ENCODE data around the gene TEX29. TPM values are rescaled to one million over a fixed set of nuclear protein-coding genes. Genes with fewer than 3 reads are reported as not detected.

The TEX29 gene
- total RNA-seq, 1 donor from 2014 or later: not detected

DNA sequence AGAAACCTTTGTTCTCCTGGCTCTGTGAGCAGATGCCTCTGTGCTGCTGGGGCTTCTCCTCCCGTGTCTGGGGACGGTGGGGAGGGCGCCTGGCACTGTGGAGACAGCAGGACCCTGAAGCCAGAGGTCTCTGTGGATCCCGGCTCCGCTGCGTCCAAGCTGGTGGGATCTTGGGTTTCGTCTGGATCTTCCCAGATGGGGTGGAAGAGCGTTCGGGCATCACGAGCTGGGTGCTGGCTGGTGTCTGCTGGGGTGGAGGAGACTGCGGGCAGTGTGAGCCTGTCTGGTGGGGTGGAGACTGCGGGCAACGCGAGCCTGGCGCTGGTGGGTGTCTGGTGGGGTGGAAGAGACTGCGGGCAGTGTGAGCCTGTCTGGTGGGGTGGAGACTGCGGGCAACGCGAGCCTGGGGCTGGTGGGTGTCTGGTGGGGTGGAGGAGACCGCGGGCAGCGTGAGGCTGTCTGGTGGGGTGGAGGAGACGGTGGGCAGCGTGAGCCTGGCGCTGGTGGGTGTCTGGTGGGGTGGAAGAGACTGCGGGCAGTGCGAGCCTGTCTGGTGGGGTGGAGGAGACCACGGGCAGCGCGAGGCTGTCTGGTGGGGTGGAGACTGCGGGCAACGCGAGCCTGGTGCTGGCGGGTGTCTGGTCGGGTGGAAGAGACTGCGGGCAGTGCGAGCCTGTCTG lies 5.6 kb downstream of the TEX29 start:
- Mint-ChIP-seq H3K27ac (no peak overlapping the region), H3K9me3 (no peaks in the 10 kb centered on the region), H3K27me3 (ENCODE audit: insufficient read depth, low read depth) (peaks cover 10% of the 10 kb centered on the region), H3K4me1 (peaks cover 10% of the 10 kb centered on the region), H3K36me3 (no peaks in the 10 kb centered on the region), H3K4me3 (no peak overlapping the region)
- Histone ChIP-seq H3K4me3 (no peak overlapping the region), H4K20me1 (ENCODE audit: low read depth) (no peaks in the 10 kb centered on the region), H3K4me1 (no peaks in the 10 kb centered on the region), H3K9me3 (ENCODE audit: low read depth) (no peaks in the 10 kb centered on the region), H3K9ac (no peak overlapping the region), H3F3A (ENCODE audit: low read depth) (no peaks in the 10 kb centered on the region), H3K79me2 (ENCODE audit: low read depth) (no peaks in the 10 kb centered on the region), H3K36me3 (no peaks in the 10 kb centered on the region), H3K4me2 (no peak overlapping the region), H3K27ac (no peak overlapping the region), H3K27me3 (no peaks in the 10 kb centered on the region), H2AFZ (replicated peaks) (no peak overlapping the region)
- no peak for DNase-seq (ENCODE audit: low spot score)
- TF ChIP-seq EZH2 (IDR thresholded peaks at IDR 0.05) (no peak), EZH2phosphoT487 (IDR thresholded peaks at IDR 0.05) (no peak)
- TF ChIP-seq, protein P1, sequence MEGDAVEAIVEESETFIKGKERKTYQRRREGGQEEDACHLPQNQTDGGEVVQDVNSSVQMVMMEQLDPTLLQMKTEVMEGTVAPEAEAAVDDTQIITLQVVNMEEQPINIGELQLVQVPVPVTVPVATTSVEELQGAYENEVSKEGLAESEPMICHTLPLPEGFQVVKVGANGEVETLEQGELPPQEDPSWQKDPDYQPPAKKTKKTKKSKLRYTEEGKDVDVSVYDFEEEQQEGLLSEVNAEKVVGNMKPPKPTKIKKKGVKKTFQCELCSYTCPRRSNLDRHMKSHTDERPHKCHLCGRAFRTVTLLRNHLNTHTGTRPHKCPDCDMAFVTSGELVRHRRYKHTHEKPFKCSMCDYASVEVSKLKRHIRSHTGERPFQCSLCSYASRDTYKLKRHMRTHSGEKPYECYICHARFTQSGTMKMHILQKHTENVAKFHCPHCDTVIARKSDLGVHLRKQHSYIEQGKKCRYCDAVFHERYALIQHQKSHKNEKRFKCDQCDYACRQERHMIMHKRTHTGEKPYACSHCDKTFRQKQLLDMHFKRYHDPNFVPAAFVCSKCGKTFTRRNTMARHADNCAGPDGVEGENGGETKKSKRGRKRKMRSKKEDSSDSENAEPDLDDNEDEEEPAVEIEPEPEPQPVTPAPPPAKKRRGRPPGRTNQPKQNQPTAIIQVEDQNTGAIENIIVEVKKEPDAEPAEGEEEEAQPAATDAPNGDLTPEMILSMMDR (IDR thresholded peaks at IDR 0.05): no peak

DNA sequence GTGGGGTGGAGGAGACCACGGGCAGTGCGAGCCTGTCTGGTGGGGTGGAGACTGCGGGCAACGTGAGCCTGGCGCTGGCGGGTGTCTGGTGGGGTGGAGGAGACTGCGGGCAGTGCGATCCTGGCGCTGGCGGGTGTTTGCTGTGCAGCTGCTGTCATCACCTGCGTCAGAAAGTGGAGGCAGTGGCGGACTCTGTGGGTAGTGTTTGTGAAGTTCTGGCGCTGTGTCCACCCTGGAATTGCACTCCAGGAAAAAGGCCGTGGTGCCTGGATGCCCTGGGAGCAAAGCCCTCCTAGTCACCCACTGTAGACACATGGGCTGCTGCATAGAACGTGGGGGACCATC lies 6.2 kb downstream of the TEX29 start:
- H4K20me1 ChIP-seq (ENCODE audit: low read depth): no peaks in the 10 kb centered on the region
- no peak for DNase-seq (ENCODE audit: low spot score)
- no peak overlapping the region for H3K4me3 ChIP-seq
- H2AFZ ChIP-seq (replicated peaks): no peak overlapping the region
- no peaks in the 10 kb centered on the region for H3K9me3 ChIP-seq (ENCODE audit: low read depth)
- no peaks in the 10 kb centered on the region for H3F3A ChIP-seq (ENCODE audit: low read depth)
- H3K27ac ChIP-seq: no peak overlapping the region
- Mint-ChIP-seq H3K27ac (no peak overlapping the region), H3K9me3 (no peaks in the 10 kb centered on the region), H3K27me3 (ENCODE audit: insufficient read depth, low read depth) (peaks cover 10% of the 10 kb centered on the region), H3K4me3 (no peak overlapping the region), H3K36me3 (no peaks in the 10 kb centered on the region), H3K4me1 (peaks cover 10% of the 10 kb centered on the region)
- no peak overlapping the region for H3K4me2 ChIP-seq
- no peaks in the 10 kb centered on the region for H3K79me2 ChIP-seq (ENCODE audit: low read depth)
- H3K9ac ChIP-seq: no peak overlapping the region
- no peaks in the 10 kb centered on the region for H3K36me3 ChIP-seq
- H3K4me1 ChIP-seq: no peaks in the 10 kb centered on the region
- H3K27me3 ChIP-seq: no peaks in the 10 kb centered on the region
- TF ChIP-seq, protein P1 (IDR thresholded peaks at IDR 0.05): no peak
- TF ChIP-seq EZH2phosphoT487 (IDR thresholded peaks at IDR 0.05): no peak
- no peak for TF ChIP-seq EZH2 (IDR thresholded peaks at IDR 0.05)

GRCh38 chr13:111326981-111327642 lies 6.7 kb downstream of the TEX29 start:
- no peaks in the 10 kb centered on the region for H3K36me3 Mint-ChIP-seq
- Histone ChIP-seq H3K27ac (no peak overlapping the region), H3K79me2 (ENCODE audit: low read depth) (no peaks in the 10 kb centered on the region), H3K4me1 (no peaks in the 10 kb centered on the region), H3K27me3 (no peaks in the 10 kb centered on the region), H2AFZ (replicated peaks) (no peak overlapping the region), H4K20me1 (ENCODE audit: low read depth) (no peaks in the 10 kb centered on the region), H3K9me3 (ENCODE audit: low read depth) (no peaks in the 10 kb centered on the region), H3K36me3 (no peaks in the 10 kb centered on the region), H3K4me2 (no peak overlapping the region), H3F3A (ENCODE audit: low read depth) (no peaks in the 10 kb centered on the region), H3K9ac (no peak overlapping the region), H3K4me3 (no peak overlapping the region)
- DNase-seq (ENCODE audit: low spot score): no peak
- TF ChIP-seq EZH2phosphoT487 (IDR thresholded peaks at IDR 0.05) (no peak), EZH2 (IDR thresholded peaks at IDR 0.05) (no peak)
- TF ChIP-seq, protein P1 (IDR thresholded peaks at IDR 0.05): no peak
- H3K27me3 Mint-ChIP-seq (ENCODE audit: insufficient read depth, low read depth): peaks cover 10% of the 10 kb centered on the region
- no peak overlapping the region for H3K4me3 Mint-ChIP-seq
- no peaks in the 10 kb centered on the region for H3K9me3 Mint-ChIP-seq
- peaks cover 10% of the 10 kb centered on the region for H3K4me1 Mint-ChIP-seq
- no peak overlapping the region for H3K27ac Mint-ChIP-seq
